HEK293 (cell line): ENCODE data around the gene NEURL2.

ENCODE experiments used
- GLI2 ChIP-seq: fragments of 450-650 bp; formaldehyde crosslinking; IDR thresholded peaks from 2 replicates; pipeline ENCODE4; 2017; ENCODE audit warnings: missing biosample characterization, missing genetic modification characterization, low read depth, borderline replicate concordance
- GLI4 ChIP-seq: fragments of 450-650 bp; formaldehyde crosslinking; IDR thresholded peaks from 2 replicates; pipeline ENCODE4 v1.5.1; 2016; ENCODE audit warnings: missing biosample characterization, missing genetic modification characterization
- GLIS1 ChIP-seq: fragments of 450-650 bp; formaldehyde crosslinking; IDR thresholded peaks from 2 replicates; pipeline ENCODE4 v1.5.1; 2016; ENCODE audit warnings: missing biosample characterization, missing genetic modification characterization
- GLIS2 ChIP-seq: fragments of 450-650 bp; formaldehyde crosslinking; IDR thresholded peaks from 2 replicates; pipeline ENCODE4 v1.5.1; 2016; ENCODE audit warnings: missing biosample characterization, missing genetic modification characterization
- OVOL3 ChIP-seq: fragments of 450-650 bp; formaldehyde crosslinking; IDR thresholded peaks from 2 replicates; pipeline ENCODE4 v1.5.1; 2016; ENCODE audit warnings: missing biosample characterization, missing genetic modification characterization
- RBAK ChIP-seq: fragments of 450-650 bp; formaldehyde crosslinking; IDR thresholded peaks from 2 replicates; pipeline ENCODE4 v1.5.1; 2016; ENCODE audit warnings: missing biosample characterization, missing genetic modification characterization
- SCRT1 ChIP-seq: fragments of 450-650 bp; formaldehyde crosslinking; IDR thresholded peaks from 2 replicates; pipeline ENCODE4 v1.5.1; 2016; ENCODE audit warnings: missing biosample characterization, missing genetic modification characterization, borderline replicate concordance
- ZIC2 ChIP-seq: fragments of 450-650 bp; formaldehyde crosslinking; IDR thresholded peaks from 2 replicates; pipeline ENCODE4 v1.5.1; 2016; ENCODE audit warnings: missing biosample characterization, missing genetic modification characterization
- ZNF146 ChIP-seq: fragments of 450-650 bp; formaldehyde crosslinking; IDR thresholded peaks from 2 replicates; pipeline ENCODE4 v1.5.1; 2016; ENCODE audit warnings: missing biosample characterization, missing genetic modification characterization
- ZNF214 ChIP-seq: fragments of 450-650 bp; formaldehyde crosslinking; IDR thresholded peaks from 2 replicates; pipeline ENCODE4 v1.5.1; 2017; ENCODE audit warnings: missing biosample characterization, mild to moderate bottlenecking, missing genetic modification characterization, borderline replicate concordance
- ZNF23 ChIP-seq: fragments of 450-650 bp; formaldehyde crosslinking; IDR thresholded peaks from 2 replicates; pipeline ENCODE4 v1.5.1; 2016; ENCODE audit warnings: missing biosample characterization, missing genetic modification characterization, borderline replicate concordance
- ZNF239 ChIP-seq: fragments of 450-650 bp; formaldehyde crosslinking; IDR thresholded peaks from 2 replicates; pipeline ENCODE4 v1.5.1; 2016; ENCODE audit warnings: missing biosample characterization, missing genetic modification characterization
- ZNF248 ChIP-seq: fragments of 450-650 bp; formaldehyde crosslinking; IDR thresholded peaks from 2 replicates; pipeline ENCODE4 v1.5.1; 2017; ENCODE audit warnings: missing biosample characterization, missing genetic modification characterization
- ZNF473 ChIP-seq: fragments of 450-650 bp; formaldehyde crosslinking; IDR thresholded peaks from 2 replicates; pipeline ENCODE4 v1.5.1; 2017; ENCODE audit warnings: missing biosample characterization, missing genetic modification characterization
- ZNF530 ChIP-seq: fragments of 450-650 bp; formaldehyde crosslinking; IDR thresholded peaks from 2 replicates; pipeline ENCODE4 v1.5.1; 2016; ENCODE audit warnings: low read depth, missing biosample characterization, missing genetic modification characterization
- ZNF549 ChIP-seq: fragments of 450-650 bp; IDR thresholded peaks from 2 replicates; pipeline ENCODE4 v1.5.1; 2018; ENCODE audit warnings: missing biosample characterization, missing genetic modification characterization, mild to moderate bottlenecking, inconsistent platforms, moderate library complexity
- ZNF558 ChIP-seq: fragments of 450-650 bp; formaldehyde crosslinking; IDR thresholded peaks from 2 replicates; pipeline ENCODE4 v1.5.1; 2016; ENCODE audit warnings: missing biosample characterization, missing genetic modification characterization
- ZNF660 ChIP-seq: fragments of 450-650 bp; IDR thresholded peaks from 2 replicates; pipeline ENCODE4 v1.5.1; 2018; ENCODE audit warnings: missing biosample characterization, mild to moderate bottlenecking, missing genetic modification characterization
- ZNF670 ChIP-seq: fragments of 450-650 bp; formaldehyde crosslinking; IDR thresholded peaks from 2 replicates; pipeline ENCODE4 v1.5.1; 2016; ENCODE audit warnings: missing biosample characterization, missing genetic modification characterization, low read depth
- ZNF768 ChIP-seq: fragments of 450-650 bp; formaldehyde crosslinking; IDR thresholded peaks from 2 replicates; pipeline ENCODE4 v1.5.1; 2018; ENCODE audit warnings: missing biosample characterization, mild to moderate bottlenecking, missing genetic modification characterization
- ZSCAN16 ChIP-seq: fragments of 450-650 bp; formaldehyde crosslinking; IDR thresholded peaks from 2 replicates; pipeline ENCODE4 v1.5.1; 2016; ENCODE audit warnings: missing biosample characterization, missing genetic modification characterization
- ZSCAN23 ChIP-seq: fragments of 450-650 bp; formaldehyde crosslinking; IDR thresholded peaks from 2 replicates; pipeline ENCODE4 v1.5.1; 2016; ENCODE audit warnings: missing biosample characterization, missing genetic modification characterization
- TF ChIP-seq, protein P1 (sequence below): fragments of 450-650 bp; formaldehyde crosslinking; IDR thresholded peaks from 2 replicates; pipeline ENCODE4 v1.5.1; 2016; ENCODE audit warnings: missing biosample characterization, missing genetic modification characterization
- TF ChIP-seq, protein P2 (sequence below): IDR thresholded peaks from 2 replicates; pipeline ENCODE4 v1.6.1; 2011; ENCODE audit warnings: mild to moderate bottlenecking, low read depth, low read length, borderline replicate concordance
- TF ChIP-seq, protein P3 (sequence below): fragments of 450-650 bp; formaldehyde crosslinking; optimal IDR thresholded peaks from 2 replicates; pipeline ENCODE3; 2016; ENCODE audit warnings: missing biosample characterization, mild to moderate bottlenecking, missing genetic modification characterization
- TF ChIP-seq, protein P4 (sequence below): fragments of 450-650 bp; formaldehyde crosslinking; IDR thresholded peaks from 2 replicates; pipeline ENCODE4 v1.5.1; 2017; ENCODE audit warnings: missing biosample characterization, missing genetic modification characterization
- TF ChIP-seq, protein P5 (sequence below): fragments of 450-650 bp; IDR thresholded peaks from 2 replicates; pipeline ENCODE4 v1.5.1; 2018; ENCODE audit warnings: missing biosample characterization, mild to moderate bottlenecking, missing genetic modification characterization
- TF ChIP-seq, protein P6 (sequence below): fragments of 450-650 bp; formaldehyde crosslinking; IDR thresholded peaks from 2 replicates; pipeline ENCODE4 v1.5.1; 2016; ENCODE audit warnings: missing biosample characterization, missing genetic modification characterization
- TF ChIP-seq, protein P7 (sequence below): fragments of 450-650 bp; formaldehyde crosslinking; IDR thresholded peaks from 2 replicates; pipeline ENCODE4 v1.5.1; 2017; ENCODE audit warnings: missing biosample characterization, missing genetic modification characterization

The NEURL2 gene

DNA sequence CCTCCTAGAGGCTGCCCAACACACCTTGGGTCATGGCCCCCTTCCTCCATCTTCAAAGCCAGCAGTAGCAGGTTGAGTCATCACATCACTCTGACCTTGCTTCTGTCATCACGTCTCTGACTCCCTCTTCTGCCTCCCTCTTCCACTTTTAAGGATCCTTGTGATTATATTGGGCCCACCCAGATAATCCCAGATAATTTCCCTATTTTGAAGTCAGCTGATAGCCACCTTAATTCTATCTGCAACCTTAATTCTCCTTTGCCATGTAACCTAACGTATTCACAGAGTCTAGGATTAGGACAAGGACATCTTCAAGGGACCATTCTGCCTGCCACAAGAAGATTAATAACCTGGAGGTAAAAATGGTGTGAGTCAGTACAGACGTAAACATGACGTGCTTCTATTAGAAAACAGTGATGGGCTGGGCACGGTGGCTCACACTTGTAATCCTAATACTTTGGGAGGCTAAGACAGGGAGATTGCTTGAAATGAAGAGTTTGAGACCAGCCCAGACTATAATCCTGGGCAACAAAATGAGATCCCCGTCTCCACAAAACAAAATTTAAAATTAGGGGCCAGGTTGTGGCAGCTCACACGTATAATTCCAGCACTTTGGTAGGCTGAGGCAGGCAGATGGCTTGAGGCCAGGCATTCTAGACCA, 30.3 kb downstream of the NEURL2 start (continued):
- TF ChIP-seq ZSCAN23 (tag by site-specific recombination): no peak
- TF ChIP-seq, protein P1, sequence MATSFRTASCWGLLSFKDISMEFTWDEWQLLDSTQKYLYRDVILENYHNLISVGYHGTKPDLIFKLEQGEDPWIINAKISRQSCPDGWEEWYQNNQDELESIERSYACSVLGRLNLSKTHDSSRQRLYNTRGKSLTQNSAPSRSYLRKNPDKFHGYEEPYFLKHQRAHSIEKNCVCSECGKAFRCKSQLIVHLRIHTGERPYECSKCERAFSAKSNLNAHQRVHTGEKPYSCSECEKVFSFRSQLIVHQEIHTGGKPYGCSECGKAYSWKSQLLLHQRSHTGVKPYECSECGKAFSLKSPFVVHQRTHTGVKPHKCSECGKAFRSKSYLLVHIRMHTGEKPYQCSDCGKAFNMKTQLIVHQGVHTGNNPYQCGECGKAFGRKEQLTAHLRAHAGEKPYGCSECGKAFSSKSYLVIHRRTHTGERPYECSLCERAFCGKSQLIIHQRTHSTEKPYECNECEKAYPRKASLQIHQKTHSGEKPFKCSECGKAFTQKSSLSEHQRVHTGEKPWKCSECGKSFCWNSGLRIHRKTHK (tag by site-specific recombination): no peak
- TF ChIP-seq ZNF549 (tag by site-specific recombination): no peak
- no peak for TF ChIP-seq OVOL3
- no peak for TF ChIP-seq GLIS1 (tag by site-specific recombination)
- no peak for TF ChIP-seq ZNF146 (tag by site-specific recombination)
- TF ChIP-seq GLI2 (tag by site-specific recombination): no peak
- TF ChIP-seq ZIC2 (tag by site-specific recombination): no peak
- TF ChIP-seq ZNF670: no peak
- no peak for TF ChIP-seq ZNF473
- no peak for TF ChIP-seq ZNF768 (tag by site-specific recombination)
- TF ChIP-seq, protein P2, sequence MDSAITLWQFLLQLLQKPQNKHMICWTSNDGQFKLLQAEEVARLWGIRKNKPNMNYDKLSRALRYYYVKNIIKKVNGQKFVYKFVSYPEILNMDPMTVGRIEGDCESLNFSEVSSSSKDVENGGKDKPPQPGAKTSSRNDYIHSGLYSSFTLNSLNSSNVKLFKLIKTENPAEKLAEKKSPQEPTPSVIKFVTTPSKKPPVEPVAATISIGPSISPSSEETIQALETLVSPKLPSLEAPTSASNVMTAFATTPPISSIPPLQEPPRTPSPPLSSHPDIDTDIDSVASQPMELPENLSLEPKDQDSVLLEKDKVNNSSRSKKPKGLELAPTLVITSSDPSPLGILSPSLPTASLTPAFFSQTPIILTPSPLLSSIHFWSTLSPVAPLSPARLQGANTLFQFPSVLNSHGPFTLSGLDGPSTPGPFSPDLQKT: no peak
- no peak for TF ChIP-seq ZNF23 (tag by site-specific recombination)
- TF ChIP-seq GLI4: no peak
- TF ChIP-seq ZNF239: no peak
- TF ChIP-seq ZNF248 (tag by site-specific recombination): no peak
- TF ChIP-seq, protein P3, sequence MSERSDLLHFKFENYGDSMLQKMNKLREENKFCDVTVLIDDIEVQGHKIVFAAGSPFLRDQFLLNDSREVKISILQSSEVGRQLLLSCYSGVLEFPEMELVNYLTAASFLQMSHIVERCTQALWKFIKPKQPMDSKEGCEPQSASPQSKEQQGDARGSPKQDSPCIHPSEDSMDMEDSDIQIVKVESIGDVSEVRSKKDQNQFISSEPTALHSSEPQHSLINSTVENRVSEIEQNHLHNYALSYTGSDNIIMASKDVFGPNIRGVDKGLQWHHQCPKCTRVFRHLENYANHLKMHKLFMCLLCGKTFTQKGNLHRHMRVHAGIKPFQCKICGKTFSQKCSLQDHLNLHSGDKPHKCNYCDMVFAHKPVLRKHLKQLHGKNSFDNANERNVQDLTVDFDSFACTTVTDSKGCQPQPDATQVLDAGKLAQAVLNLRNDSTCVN: no peak
- no peak for TF ChIP-seq ZNF660 (tag by site-specific recombination)
- TF ChIP-seq, protein P4, sequence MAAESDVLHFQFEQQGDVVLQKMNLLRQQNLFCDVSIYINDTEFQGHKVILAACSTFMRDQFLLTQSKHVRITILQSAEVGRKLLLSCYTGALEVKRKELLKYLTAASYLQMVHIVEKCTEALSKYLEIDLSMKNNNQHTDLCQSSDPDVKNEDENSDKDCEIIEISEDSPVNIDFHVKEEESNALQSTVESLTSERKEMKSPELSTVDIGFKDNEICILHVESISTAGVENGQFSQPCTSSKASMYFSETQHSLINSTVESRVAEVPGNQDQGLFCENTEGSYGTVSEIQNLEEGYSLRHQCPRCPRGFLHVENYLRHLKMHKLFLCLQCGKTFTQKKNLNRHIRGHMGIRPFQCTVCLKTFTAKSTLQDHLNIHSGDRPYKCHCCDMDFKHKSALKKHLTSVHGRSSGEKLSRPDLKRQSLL (tag by site-specific recombination): no peak
- no peak for TF ChIP-seq RBAK
- TF ChIP-seq, protein P5, sequence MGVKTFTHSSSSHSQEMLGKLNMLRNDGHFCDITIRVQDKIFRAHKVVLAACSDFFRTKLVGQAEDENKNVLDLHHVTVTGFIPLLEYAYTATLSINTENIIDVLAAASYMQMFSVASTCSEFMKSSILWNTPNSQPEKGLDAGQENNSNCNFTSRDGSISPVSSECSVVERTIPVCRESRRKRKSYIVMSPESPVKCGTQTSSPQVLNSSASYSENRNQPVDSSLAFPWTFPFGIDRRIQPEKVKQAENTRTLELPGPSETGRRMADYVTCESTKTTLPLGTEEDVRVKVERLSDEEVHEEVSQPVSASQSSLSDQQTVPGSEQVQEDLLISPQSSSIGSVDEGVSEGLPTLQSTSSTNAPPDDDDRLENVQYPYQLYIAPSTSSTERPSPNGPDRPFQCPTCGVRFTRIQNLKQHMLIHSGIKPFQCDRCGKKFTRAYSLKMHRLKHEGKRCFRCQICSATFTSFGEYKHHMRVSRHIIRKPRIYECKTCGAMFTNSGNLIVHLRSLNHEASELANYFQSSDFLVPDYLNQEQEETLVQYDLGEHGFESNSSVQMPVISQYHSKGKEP (tag by site-specific recombination): no peak
- TF ChIP-seq SCRT1 (tag by site-specific recombination): no peak
- no peak for TF ChIP-seq ZSCAN16 (tag by site-specific recombination)
- TF ChIP-seq ZNF214 (tag by site-specific recombination): no peak
- TF ChIP-seq GLIS2 (tag by site-specific recombination): 0 out of 2 replicates have a peak, but pooled peaks have one; percentile 18
- TF ChIP-seq ZNF558 (tag by site-specific recombination): no peak
- TF ChIP-seq, protein P6, sequence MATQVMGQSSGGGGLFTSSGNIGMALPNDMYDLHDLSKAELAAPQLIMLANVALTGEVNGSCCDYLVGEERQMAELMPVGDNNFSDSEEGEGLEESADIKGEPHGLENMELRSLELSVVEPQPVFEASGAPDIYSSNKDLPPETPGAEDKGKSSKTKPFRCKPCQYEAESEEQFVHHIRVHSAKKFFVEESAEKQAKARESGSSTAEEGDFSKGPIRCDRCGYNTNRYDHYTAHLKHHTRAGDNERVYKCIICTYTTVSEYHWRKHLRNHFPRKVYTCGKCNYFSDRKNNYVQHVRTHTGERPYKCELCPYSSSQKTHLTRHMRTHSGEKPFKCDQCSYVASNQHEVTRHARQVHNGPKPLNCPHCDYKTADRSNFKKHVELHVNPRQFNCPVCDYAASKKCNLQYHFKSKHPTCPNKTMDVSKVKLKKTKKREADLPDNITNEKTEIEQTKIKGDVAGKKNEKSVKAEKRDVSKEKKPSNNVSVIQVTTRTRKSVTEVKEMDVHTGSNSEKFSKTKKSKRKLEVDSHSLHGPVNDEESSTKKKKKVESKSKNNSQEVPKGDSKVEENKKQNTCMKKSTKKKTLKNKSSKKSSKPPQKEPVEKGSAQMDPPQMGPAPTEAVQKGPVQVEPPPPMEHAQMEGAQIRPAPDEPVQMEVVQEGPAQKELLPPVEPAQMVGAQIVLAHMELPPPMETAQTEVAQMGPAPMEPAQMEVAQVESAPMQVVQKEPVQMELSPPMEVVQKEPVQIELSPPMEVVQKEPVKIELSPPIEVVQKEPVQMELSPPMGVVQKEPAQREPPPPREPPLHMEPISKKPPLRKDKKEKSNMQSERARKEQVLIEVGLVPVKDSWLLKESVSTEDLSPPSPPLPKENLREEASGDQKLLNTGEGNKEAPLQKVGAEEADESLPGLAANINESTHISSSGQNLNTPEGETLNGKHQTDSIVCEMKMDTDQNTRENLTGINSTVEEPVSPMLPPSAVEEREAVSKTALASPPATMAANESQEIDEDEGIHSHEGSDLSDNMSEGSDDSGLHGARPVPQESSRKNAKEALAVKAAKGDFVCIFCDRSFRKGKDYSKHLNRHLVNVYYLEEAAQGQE (tag by site-specific recombination): no peak
- no peak for TF ChIP-seq ZNF530 (tag by site-specific recombination)
- TF ChIP-seq, protein P7, sequence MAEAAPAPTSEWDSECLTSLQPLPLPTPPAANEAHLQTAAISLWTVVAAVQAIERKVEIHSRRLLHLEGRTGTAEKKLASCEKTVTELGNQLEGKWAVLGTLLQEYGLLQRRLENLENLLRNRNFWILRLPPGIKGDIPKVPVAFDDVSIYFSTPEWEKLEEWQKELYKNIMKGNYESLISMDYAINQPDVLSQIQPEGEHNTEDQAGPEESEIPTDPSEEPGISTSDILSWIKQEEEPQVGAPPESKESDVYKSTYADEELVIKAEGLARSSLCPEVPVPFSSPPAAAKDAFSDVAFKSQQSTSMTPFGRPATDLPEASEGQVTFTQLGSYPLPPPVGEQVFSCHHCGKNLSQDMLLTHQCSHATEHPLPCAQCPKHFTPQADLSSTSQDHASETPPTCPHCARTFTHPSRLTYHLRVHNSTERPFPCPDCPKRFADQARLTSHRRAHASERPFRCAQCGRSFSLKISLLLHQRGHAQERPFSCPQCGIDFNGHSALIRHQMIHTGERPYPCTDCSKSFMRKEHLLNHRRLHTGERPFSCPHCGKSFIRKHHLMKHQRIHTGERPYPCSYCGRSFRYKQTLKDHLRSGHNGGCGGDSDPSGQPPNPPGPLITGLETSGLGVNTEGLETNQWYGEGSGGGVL: peak; percentile 26; the same call in 1 of the 2 replicates
